ENCODE data around the gene SEZ6. TPM values are rescaled to one million over a fixed set of nuclear protein-coding genes. Genes with fewer than 3 reads are reported as not detected.

SEZ6 gene
- polyA plus RNA-seq, 3 donors: 0.17 to 0.33 (median 0.18) TPM

DNA sequence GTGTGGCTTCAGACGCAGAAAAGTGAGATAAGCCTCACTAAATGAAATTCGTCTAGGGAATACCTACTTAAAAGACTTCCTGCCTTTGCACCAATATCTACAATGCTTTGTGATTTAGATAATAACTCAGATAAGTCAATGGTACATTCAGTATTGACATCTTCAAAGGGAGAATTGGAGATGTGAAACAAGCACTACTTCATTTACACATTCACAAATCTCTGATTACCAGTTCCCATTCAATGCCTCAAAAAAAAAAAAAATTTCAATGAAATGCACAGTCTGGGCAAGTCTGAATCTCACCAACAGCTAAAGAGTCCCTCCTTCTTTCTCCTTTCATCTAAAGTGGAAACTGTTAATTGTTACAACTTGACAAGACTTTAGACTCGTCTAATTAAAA lies 58.2 kb downstream of the SEZ6 start:
- peaks cover 36 to 46% of the 10 kb centered on the region in 2 donors for H3K36me3 Mint-ChIP-seq
- Histone ChIP-seq H3K9ac (ENCODE audit: insufficient read depth, low read length, poor library complexity, severe bottlenecking) (no peak overlapping the region), H3K4me3 (replicated peaks in 1 of 3; ENCODE audit: low read depth in 2 of 3, low read length in 3 of 3) (peak overlapping the region in 1 of 3 experiments; percentile 98), H3K27me3 (ENCODE audit: control insufficient read depth in 2 of 2, insufficient read depth in 2 of 2, low read length in 2 of 2) (no peaks in the 10 kb centered on the region), H2AFZ (ENCODE audit: insufficient read depth, low read depth, low read length, poor library complexity, severe bottlenecking) (no peak overlapping the region), H3K79me2 (ENCODE audit: insufficient read depth, low read length) (peaks cover 86% of the 10 kb centered on the region), H3K27ac (ENCODE audit: low read depth in 1 of 2, low read length in 2 of 2) (peak overlapping the region in 1 of 2 donors; percentile 92), H3K9me3 (replicated peaks in 1 of 2; ENCODE audit: control insufficient read depth in 1 of 2, insufficient read depth in 1 of 2, low read length in 2 of 2) (no peaks in the 10 kb centered on the region), H3K4me2 (replicated peaks; ENCODE audit: extremely low read depth, low read length, poor library complexity, severe bottlenecking) (peak overlapping the region; percentile 90), H3K4me1 (ENCODE audit: control insufficient read depth in 1 of 2, insufficient read depth in 2 of 2, low read length in 2 of 2) (peaks cover 21 to 25% of the 10 kb centered on the region in 2 donors), H3K36me3 (replicated peaks in 1 of 2; ENCODE audit: control insufficient read depth in 1 of 2, insufficient read depth in 2 of 2, low read length in 2 of 2) (peaks cover 24 to 39% of the 10 kb centered on the region in 2 donors), H4K20me1 (ENCODE audit: insufficient read depth, low read length) (peaks cover 55% of the 10 kb centered on the region)
- TF ChIP-seq, protein P1, sequence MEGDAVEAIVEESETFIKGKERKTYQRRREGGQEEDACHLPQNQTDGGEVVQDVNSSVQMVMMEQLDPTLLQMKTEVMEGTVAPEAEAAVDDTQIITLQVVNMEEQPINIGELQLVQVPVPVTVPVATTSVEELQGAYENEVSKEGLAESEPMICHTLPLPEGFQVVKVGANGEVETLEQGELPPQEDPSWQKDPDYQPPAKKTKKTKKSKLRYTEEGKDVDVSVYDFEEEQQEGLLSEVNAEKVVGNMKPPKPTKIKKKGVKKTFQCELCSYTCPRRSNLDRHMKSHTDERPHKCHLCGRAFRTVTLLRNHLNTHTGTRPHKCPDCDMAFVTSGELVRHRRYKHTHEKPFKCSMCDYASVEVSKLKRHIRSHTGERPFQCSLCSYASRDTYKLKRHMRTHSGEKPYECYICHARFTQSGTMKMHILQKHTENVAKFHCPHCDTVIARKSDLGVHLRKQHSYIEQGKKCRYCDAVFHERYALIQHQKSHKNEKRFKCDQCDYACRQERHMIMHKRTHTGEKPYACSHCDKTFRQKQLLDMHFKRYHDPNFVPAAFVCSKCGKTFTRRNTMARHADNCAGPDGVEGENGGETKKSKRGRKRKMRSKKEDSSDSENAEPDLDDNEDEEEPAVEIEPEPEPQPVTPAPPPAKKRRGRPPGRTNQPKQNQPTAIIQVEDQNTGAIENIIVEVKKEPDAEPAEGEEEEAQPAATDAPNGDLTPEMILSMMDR (IDR thresholded peaks at IDR 0.05): no peak
- intact Hi-C loops (cut with micrococcal nuclease): loop anchor here in 1 of 2 donors (2.0 kb wide), 1 partner anchor 21 kb away; no protein-coding TSS in a partner anchor
- no peak overlapping the region for H3K4me3 Mint-ChIP-seq
- no peak for DNase-seq
- WGBS (ENCODE audit: insufficient coverage): no CpG with 5 or more reads among the region's 3 CpGs
- peaks cover 0 to 2% (median 0%) of the 10 kb centered on the region in 3 donors for H3K27me3 Mint-ChIP-seq (ENCODE audit: low read depth in 3 of 3)
- H3K4me1 Mint-ChIP-seq: peaks cover 23% of the 10 kb centered on the region
- no peaks in the 10 kb centered on the region for H3K9me3 Mint-ChIP-seq
- peak overlapping the region in 4 of 7 donors; percentile 10 to 50 (median 40) for H3K27ac Mint-ChIP-seq

DNA sequence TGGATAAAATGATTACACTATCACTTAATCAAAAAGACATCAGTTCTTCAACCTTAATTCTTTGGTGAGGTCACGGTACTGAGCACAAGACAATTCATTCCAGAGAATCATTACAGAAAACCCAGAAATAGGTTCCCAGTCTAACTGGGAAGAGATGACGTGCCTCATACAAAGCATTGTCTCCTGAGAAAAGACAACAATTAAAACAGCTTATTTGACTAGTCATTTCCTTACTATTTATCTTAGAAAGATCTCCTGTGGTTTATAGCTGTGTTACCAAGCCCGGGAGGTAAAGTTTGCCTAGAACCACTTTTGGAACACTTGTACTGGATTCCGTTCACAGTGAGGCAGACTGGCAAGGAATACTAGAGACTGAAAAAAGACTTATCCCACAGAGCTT lies 59.6 kb downstream of the SEZ6 start:
- H3K4me3 Mint-ChIP-seq: no peak overlapping the region
- DNase-seq: no peak

More for the DNA sequence above, 59.6 kb downstream of the SEZ6 start:
- intact Hi-C loops (cut with micrococcal nuclease): no loop called here
- no peaks in the 10 kb centered on the region for H3K9me3 ChIP-seq (replicated peaks in 1 of 2; ENCODE audit: control insufficient read depth in 1 of 2, insufficient read depth in 1 of 2, low read length in 2 of 2)
- H3K79me2 ChIP-seq (ENCODE audit: insufficient read depth, low read length): peaks cover 100% of the 10 kb centered on the region
- Mint-ChIP-seq H3K27me3 (ENCODE audit: low read depth in 3 of 3) (peaks cover 0 to 2% (median 0%) of the 10 kb centered on the region in 3 donors), H3K27ac (peak overlapping the region in 1 of 7 donors; percentile 59), H3K4me1 (peaks cover 23% of the 10 kb centered on the region), H3K36me3 (peaks cover 43 to 56% of the 10 kb centered on the region in 2 donors), H3K9me3 (no peaks in the 10 kb centered on the region)
- H3K36me3 ChIP-seq (replicated peaks in 1 of 2; ENCODE audit: control insufficient read depth in 1 of 2, insufficient read depth in 2 of 2, low read length in 2 of 2): peaks cover 26 to 50% of the 10 kb centered on the region in 2 donors
- no peak overlapping the region for H3K4me3 ChIP-seq (replicated peaks in 1 of 3; ENCODE audit: low read depth in 2 of 3, low read length in 3 of 3)
- no peak overlapping the region for H3K4me2 ChIP-seq (replicated peaks; ENCODE audit: extremely low read depth, low read length, poor library complexity, severe bottlenecking)
- no peak overlapping the region for H2AFZ ChIP-seq (ENCODE audit: insufficient read depth, low read depth, low read length, poor library complexity, severe bottlenecking)
- H3K27me3 ChIP-seq (ENCODE audit: control insufficient read depth in 2 of 2, insufficient read depth in 2 of 2, low read length in 2 of 2): no peaks in the 10 kb centered on the region
- H4K20me1 ChIP-seq (ENCODE audit: insufficient read depth, low read length): peaks cover 66% of the 10 kb centered on the region
- TF ChIP-seq, protein P1 (IDR thresholded peaks at IDR 0.05): no peak
- H3K27ac ChIP-seq (ENCODE audit: low read depth in 1 of 2, low read length in 2 of 2): peak overlapping the region in 1 of 2 donors; percentile 44
- WGBS (ENCODE audit: insufficient coverage): no CpG with 5 or more reads among the region's 4 CpGs
- H3K9ac ChIP-seq (ENCODE audit: insufficient read depth, low read length, poor library complexity, severe bottlenecking): no peak overlapping the region
- H3K4me1 ChIP-seq (ENCODE audit: control insufficient read depth in 1 of 2, insufficient read depth in 2 of 2, low read length in 2 of 2): peaks cover 15 to 18% of the 10 kb centered on the region in 2 donors

Data from CD14-positive monocyte (primary cell).